Ishikawa (cell line): ENCODE results near the gene TBCD.

Experiments used
- CREB1 ChIP-seq: IDR thresholded peaks from 2 replicates; pipeline ENCODE4 v1.6.1; 2012; ENCODE audit warnings: low read depth
- EP300 ChIP-seq: IDR thresholded peaks from 2 replicates; pipeline ENCODE4 v1.6.1; 2012; ENCODE audit warnings: borderline replicate concordance
- FOXM1 ChIP-seq: IDR thresholded peaks from 2 replicates; pipeline ENCODE4 v1.6.1; 2012; ENCODE audit warnings: low read depth, borderline replicate concordance
- MAX ChIP-seq: IDR thresholded peaks from 2 replicates; pipeline ENCODE4 v1.6.1; 2012
- NFIC ChIP-seq: IDR thresholded peaks from 2 replicates; pipeline ENCODE4 v1.6.1; 2012
- RAD21 ChIP-seq: IDR thresholded peaks from 2 replicates; pipeline ENCODE4 v1.6.1; 2012; ENCODE audit warnings: low read depth
- REST ChIP-seq: IDR thresholded peaks from 2 replicates; pipeline ENCODE4 v1.6.1; 2012; ENCODE audit warnings: low read depth, mild to moderate bottlenecking
- TEAD4 ChIP-seq: IDR thresholded peaks from 2 replicates; pipeline ENCODE4 v1.6.1; 2012
- YY1 ChIP-seq: IDR thresholded peaks from 2 replicates; pipeline ENCODE4 v1.6.1; 2012; ENCODE audit warnings: low read depth

- TF ChIP-seq REST (no peak), RAD21 (no peak), CREB1 (no peak), MAX (no peak), FOXM1 (no peak), YY1 (no peak), NFIC (no peak), TEAD4 (no peak), EP300 (no peak)
These were observed 198.7 kb downstream of the TBCD start for GRCh38 chr17:82950525-82951102.
